ENCODE results near the gene PRSS56.

PRSS56 gene

GRCh38 chr2:232486558-232487384, 33.4 kb upstream of the PRSS56 start:
- DNase-seq = no peak

DNA sequence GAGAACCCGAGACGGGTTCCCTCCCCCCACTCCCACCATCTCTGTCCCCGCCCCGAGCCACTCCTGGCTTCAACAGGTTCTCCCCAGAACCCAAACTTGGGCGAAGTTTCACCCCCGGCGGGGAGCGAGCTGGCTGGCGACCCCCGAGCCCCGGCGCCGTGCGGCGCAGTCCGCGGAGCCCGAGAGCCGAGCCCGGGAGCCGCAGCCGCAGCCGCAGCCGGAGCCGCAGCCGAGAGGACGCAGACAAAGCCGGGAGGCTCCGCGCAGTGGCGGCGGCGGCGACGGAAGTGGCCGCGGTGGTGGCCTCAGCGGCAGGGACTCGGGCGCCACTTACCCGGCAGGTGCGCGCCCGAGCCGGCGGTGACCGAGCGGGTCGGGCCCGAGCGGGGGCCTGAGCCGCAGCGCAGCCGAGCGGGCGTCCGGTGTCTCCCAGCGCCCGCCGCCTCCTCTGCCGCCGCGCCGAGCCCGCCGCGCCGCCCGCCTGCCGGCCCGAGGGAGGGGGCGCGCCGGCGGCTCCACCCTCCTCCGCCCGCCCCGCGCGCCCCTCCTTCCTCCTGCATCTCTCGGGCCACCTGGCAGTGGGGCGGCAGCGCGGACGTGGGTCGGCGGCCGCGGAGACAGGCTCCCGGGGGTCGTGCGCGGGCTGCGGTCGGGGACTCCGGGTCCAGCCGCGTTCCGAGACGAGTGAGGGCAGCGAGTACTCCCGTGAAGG, 32.6 kb upstream of the PRSS56 start, which contains the start of gene ECEL1:
TSS of gene ECEL1 (minus strand) at position 450 of the 712 bp plus-strand sequence. CDS start 1,181 bp downstream, outside the sequence.
- no peak for DNase-seq

DNA sequence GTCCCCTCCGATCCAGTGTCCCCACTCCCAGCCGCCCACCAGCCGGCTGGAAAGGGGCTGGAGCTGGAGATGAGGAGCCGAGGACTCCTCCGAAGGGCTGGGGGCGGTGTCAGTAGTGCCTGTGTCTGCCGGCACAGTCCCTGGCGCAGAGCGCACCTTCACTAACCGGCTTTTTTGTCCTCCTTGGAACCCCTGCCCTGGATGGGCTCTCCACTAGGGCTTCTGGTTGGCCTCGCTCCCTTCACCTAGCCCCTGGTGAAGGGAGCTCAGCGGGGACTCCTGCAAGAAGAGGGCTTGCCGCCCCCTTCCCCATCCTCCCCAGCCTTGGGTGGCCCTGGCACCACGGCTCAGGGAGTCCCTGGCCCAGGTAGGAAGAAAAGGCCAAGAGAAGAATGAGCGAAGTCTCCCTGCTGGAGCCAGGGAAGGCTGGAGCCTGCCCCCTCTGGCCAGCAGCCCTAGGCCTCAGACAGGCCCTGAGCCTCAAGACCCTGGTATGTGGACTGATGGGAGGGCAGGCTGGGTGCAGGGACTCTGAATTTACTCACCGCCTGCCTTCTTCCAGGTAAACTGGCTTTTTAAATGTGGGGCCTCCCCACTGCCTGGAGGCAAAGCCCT, 32.0 kb upstream of the PRSS56 start:
- DNase-seq = no peak

- DNase-seq = no peak
Measured at GRCh38 chr2:232488721-232489300, 31.4 kb upstream of the PRSS56 start.

DNA sequence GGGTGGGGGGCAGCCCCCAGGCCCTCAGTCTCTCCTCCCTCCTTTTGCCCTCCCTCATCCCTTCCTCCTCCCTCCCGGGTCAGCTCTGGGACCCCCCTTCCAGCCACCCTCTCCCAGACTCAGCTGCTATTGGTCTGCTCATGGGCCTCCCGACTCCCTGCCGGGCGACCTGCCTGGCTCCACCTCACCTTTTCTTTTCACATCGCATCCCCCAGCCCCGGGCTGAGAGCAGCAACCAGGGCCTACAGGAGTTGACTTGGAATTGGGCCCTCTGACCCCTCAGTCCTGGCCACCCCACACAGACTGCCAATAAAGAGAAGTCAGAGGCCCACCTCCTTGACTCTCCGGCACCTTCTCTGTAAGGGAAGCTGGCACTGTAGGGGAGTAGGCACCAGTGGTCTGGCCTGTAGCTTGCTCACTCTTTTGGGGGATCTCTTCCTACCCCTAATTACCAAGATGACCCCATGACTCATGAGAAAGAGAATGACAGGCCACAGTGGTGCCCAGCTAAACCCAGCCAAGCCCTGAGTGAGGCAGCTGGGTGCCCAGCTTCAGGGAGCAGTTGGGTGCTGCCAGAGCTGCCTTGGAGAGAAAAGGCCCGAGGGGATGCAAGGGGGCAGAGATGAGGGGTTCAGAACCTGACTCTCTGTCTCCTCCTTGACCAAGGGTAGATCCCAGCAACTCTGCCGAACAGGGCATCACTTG, 30.5 kb upstream of the PRSS56 start:
- DNase-seq = no peak

GRCh38 chr2:232490221-232491138, 29.7 kb upstream of the PRSS56 start:
- DNase-seq = no peak

- DNase-seq = no peak
Measured at GRCh38 chr2:232491139-232491780, 28.9 kb upstream of the PRSS56 start.

- no peak for DNase-seq
Measured at GRCh38 chr2:232492236-232492848, 27.8 kb upstream of the PRSS56 start.

DNA sequence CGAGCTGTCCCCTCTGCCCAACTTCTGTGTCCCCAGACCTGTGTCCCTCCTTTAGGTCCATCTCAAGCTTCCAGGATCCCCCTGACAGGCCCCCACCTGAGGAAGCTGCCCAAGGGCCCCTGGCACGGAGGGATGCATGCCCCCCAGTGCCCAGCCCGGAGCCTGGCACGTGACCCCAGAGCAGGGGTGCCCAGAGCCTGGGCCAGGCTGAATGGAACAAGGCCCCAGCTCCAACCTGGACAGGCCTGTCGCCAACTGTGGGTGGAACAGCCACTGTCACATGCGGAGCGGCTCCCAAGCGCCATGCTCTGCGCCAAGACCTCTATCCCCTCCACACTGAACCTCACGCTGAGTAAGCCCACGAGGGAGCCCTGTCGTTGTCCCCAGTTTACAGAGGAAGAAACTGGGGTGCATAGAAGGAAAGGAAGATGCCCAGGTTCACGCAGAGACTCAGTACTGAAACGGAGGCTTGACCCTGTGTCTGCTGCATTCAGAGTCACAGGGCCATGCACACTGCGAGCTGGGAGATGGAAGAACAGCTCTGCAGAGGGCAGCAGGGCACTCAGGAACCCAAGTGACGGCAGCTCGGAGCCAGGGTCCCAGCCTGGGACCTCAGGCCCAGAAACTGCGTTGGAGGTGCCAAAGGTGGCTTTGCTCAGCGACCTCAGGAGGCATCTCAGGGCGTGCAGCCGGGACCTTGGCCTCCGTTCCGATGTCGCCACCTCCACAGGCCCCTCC, 27.1 kb upstream of the PRSS56 start:
- DNase-seq = no peak

DNA sequence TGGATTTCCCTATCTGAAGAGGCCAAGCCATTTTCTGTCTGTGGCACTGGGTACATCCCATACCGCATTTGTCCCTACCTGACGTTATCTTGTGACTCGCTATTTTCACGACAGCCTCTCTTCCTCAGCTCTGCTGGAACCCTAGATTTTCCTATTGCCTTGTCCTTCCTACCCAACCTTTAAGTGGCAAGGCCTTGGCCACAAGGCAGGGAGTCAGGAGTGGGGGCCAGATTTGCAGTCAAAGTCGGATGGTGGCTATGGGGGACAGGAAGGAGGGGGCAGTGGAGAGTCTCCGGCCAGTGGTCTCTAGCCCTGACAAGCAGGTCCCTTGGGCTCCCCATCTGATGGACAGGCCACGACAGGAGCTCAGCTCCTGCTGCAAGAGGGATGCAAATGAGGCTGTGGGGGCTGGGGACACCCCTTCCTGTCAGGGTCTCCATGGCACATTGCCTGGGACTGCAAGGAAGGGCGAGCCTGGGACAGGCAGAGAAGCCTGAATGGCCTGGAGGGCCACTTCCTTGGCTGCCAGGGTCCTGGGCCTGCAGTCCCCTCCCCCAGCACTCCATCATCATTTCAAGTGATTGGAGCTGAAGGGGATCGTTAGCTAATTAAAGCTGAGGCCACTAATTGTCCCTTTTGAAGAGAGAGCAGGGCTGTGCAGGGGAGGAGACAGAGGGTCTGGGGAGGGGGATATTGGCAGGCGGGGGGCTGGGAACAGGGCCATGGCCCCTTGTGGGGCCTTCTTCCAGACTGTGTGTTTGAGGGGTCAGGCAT, 26.3 kb upstream of the PRSS56 start:
- no peak for DNase-seq

DNA sequence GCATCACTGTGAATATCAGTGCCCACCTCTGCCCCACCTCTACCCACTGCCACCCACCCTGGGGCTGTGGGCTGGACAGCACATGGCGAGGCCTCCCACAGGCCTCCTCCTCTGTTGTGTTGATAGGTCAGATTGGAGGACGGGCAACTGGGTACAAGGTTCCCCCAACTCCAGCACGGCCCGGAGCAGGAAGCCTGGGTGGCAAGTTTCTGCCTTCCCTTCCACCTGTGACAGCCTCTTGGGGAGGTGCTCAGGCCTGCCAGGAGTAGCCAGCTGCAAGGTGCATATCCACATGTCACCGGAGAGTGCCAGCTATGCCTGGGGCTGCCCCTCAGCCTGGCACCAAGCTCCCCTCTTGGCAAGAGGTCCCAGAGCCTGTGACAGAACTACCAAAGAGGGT, 25.6 kb upstream of the PRSS56 start:
- no peak for DNase-seq

GRCh38 chr2:232495292-232495691, 24.9 kb upstream of the PRSS56 start:
- no peak for DNase-seq

- DNase-seq = no peak
Measured at GRCh38 chr2:232496501-232497270, 23.5 kb upstream of the PRSS56 start.

GRCh38 chr2:232497348-232497747, 22.8 kb upstream of the PRSS56 start:
- no peak for DNase-seq

DNA sequence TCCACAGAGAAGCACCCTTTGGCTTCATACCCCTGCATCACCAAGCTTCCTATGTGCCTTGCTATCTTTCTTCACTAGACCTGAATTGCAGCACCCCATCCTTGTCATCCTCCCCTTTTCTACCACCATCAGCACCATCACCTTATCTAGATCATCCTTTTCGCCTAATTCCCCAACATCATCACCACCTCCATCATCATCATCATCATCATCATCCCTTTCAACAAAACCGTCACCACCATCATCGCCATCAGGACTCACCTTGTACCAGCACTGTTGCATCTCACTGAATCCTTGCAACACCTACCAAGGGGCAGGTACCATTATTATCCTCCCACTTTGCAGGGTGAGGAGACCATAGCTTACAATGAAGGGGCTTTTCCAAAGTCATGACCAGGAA, 21.7 kb upstream of the PRSS56 start:
- DNase-seq = no peak

GRCh38 chr2:232501331-232501771, 18.8 kb upstream of the PRSS56 start:
- no peak for DNase-seq

DNA sequence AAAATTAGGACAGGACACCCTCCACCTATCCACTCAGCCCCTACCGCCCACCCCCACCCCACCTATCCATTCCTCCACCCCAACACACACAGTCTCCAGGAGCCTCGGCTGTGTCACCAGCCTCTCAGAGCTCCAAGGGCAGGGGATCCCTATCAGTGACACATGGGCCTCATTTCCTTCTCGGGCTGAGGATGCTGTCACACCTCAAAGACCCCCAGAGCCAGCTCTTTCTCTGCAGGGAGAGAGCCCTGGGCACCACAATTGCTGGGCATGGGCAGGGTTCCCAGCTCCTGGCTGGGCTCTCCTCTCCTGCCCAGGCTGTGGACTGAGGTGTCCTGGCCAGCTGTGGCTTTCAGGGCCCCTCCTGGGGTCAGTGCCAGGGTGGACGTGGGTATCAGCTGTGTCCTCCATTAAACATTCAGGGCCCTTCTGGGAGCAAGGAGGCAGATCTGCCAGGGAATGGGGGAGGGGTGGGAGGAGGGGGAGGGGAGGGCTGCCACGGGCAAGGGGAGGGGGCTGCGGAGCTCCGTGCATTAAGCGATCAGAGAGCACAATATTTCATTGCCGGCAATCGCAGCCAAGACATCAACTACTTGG, 18.3 kb upstream of the PRSS56 start:
- no peak for DNase-seq

GRCh38 chr2:232502511-232502910, 17.7 kb upstream of the PRSS56 start:
- DNase-seq = no peak
